Left lung (tissue), 10 donors: ENCODE measurements around the gene ADAMTS15. TPM values are rescaled to one million over a fixed set of nuclear protein-coding genes. Genes with fewer than 3 reads are reported as not detected.

Experiments
- ATAC-seq: fragments of 200-7000 bp; cut with Tn5 transposase; one replicate; pipeline ENCODE4 v1.9.1; 2020; ENCODE audit warnings: moderate library complexity
- DNase-seq, 4 donors: peaks; one replicate each; pipeline ENCODE4 v3.0.0-alpha.2; 2013 to 2020
- H3K27ac ChIP-seq, 2 donors: fragments of 200-600 bp; sonication (generic) in 1 of 2; one replicate each; pipeline versions ENCODE4 v1.5.0 to v1.8.0; 2020 to 2021
- H3K27me3 ChIP-seq, 2 donors: fragments of 200-600 bp; sonication (generic) in 1 of 2; one replicate each; pipeline versions ENCODE4 v1.5.0 to v1.8.0; 2020 to 2021
- H3K36me3 ChIP-seq, 2 donors: fragments of 200-600 bp; sonication (generic) in 1 of 2; one replicate each; pipeline versions ENCODE4 v1.5.0 to v1.8.0; 2020 to 2021
- H3K4me1 ChIP-seq, 2 donors: fragments of 200-600 bp; one replicate each; pipeline ENCODE4 v1.8.0; 2021
- H3K4me3 ChIP-seq, 2 donors: fragments of 200-600 bp; sonication (generic) in 1 of 2; one replicate each; pipeline versions ENCODE4 v1.5.0 to v1.8.0; 2020 to 2021; ENCODE audit warnings: mild to moderate bottlenecking in 1 of 2
- H3K9me3 ChIP-seq, 2 donors: fragments of 200-600 bp; sonication (generic) in 1 of 2; one replicate each; pipeline versions ENCODE4 v1.5.0 to v1.8.0; 2020 to 2021
- intact Hi-C, 2 donors: fragments of 100-400 bp; cut with DNase I; formaldehyde crosslinking; loops; one replicate each; pipeline versions ENCODE4 v1.11.2 to v1.14.2; 2022
- polyA plus RNA-seq, 6 donors: library from polyadenylated mRNA; unstranded; fragments of 120-200 nt; gene quantifications; one replicate each; pipeline ENCODE4 v1.2.1, GENCODE V29; 2013; ENCODE audit not compliant: insufficient read length in 6 of 6
- total RNA-seq, 2 donors: library from RNA; stranded (reverse); fragmentation: NEBNext Ultra II Directional; extraction: Animal tissue kit (Norgen Biotek cat#: 25700); gene quantifications; one replicate each; pipeline ENCODE4 v1.2.1, GENCODE V29; 2021
- TF ChIP-seq, protein P1 (sequence below), 2 donors: fragments of 200-600 bp; sonication (generic) in 1 of 2; IDR thresholded peaks; one replicate each; pipeline versions ENCODE4 v1.5.0 to v1.8.0; 2021; ENCODE audit warnings: antibody characterized with exemption in 2 of 2
- donor health status: DM: no; HTN: yes; CAD: no.
- donor health status: DM: no; HTN: no; CAD: no.

ADAMTS15 gene
- total and polyA plus RNA-seq, 8 donors, result 11.8 to 49.6 (median 40.0) TPM

DNA sequence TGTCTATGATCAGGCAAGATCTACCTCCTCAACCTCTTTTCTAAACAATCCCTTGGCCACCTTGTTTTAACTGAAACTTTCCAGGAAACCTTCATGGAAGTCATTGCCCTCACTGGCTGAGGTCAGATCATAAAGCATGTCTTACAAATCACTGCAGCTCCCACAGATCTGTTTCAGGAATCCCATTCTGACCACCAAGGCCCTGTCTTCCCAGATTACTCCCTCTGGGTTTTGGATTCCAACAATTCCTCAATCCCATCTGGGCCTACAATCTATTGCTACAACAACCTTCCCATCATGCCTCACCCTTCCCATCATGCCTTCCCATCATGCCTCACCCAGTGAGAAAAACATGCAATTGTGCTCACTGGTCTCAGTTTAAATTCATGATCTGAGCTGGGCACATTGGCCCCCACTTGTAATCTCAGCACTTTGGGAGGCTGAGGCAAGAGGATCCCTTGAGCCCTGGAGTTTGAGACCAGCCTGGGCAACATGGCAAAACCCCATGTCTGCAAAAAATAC is 15.9 kb downstream of the ADAMTS15 start:
- TF ChIP-seq, protein P1, sequence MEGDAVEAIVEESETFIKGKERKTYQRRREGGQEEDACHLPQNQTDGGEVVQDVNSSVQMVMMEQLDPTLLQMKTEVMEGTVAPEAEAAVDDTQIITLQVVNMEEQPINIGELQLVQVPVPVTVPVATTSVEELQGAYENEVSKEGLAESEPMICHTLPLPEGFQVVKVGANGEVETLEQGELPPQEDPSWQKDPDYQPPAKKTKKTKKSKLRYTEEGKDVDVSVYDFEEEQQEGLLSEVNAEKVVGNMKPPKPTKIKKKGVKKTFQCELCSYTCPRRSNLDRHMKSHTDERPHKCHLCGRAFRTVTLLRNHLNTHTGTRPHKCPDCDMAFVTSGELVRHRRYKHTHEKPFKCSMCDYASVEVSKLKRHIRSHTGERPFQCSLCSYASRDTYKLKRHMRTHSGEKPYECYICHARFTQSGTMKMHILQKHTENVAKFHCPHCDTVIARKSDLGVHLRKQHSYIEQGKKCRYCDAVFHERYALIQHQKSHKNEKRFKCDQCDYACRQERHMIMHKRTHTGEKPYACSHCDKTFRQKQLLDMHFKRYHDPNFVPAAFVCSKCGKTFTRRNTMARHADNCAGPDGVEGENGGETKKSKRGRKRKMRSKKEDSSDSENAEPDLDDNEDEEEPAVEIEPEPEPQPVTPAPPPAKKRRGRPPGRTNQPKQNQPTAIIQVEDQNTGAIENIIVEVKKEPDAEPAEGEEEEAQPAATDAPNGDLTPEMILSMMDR (IDR thresholded peaks at IDR 0.05), result no peak
- no peaks in the 10 kb centered on the region for H3K27me3 ChIP-seq
- H3K4me1 ChIP-seq, result no peaks in the 10 kb centered on the region
- ATAC-seq, result no peak
- no peaks in the 10 kb centered on the region for H3K9me3 ChIP-seq
- H3K27ac ChIP-seq, result no peak overlapping the region
- intact Hi-C loops, result no loop called here
- H3K36me3 ChIP-seq, result peaks cover 0 to 8% of the 10 kb centered on the region in 2 donors
- H3K4me3 ChIP-seq, result no peak overlapping the region
- no peak for DNase-seq

DNA sequence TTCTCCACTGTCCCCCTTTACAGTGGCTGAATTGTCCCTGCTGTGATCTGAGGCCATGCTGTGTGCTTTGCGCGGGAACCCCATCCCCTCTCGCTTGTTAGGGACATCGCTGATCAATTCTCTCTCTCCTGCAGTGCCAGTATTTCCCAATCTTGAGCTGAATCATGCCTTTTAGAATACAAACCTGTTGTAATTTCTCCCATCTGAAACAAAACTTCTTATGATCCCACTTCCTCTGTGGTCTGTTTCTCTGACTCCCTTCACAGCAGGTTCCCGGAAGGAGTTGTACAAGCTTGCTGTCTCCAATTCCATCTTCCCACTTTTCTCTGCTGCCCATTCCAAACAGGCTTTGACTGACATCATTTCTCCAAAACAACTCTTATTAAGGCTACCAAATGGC is 16.8 kb downstream of the ADAMTS15 start:
- peaks cover 0 to 8% of the 10 kb centered on the region in 2 donors for H3K36me3 ChIP-seq
- H3K27ac ChIP-seq, result no peak overlapping the region
- H3K9me3 ChIP-seq, result no peaks in the 10 kb centered on the region
- DNase-seq (no peak), ATAC-seq (no peak)
- H3K27me3 ChIP-seq, result no peaks in the 10 kb centered on the region
- no peaks in the 10 kb centered on the region for H3K4me1 ChIP-seq
- intact Hi-C loops, result no loop called here
- TF ChIP-seq, protein P1 (IDR thresholded peaks at IDR 0.05), result no peak
- H3K4me3 ChIP-seq, result no peak overlapping the region

DNA sequence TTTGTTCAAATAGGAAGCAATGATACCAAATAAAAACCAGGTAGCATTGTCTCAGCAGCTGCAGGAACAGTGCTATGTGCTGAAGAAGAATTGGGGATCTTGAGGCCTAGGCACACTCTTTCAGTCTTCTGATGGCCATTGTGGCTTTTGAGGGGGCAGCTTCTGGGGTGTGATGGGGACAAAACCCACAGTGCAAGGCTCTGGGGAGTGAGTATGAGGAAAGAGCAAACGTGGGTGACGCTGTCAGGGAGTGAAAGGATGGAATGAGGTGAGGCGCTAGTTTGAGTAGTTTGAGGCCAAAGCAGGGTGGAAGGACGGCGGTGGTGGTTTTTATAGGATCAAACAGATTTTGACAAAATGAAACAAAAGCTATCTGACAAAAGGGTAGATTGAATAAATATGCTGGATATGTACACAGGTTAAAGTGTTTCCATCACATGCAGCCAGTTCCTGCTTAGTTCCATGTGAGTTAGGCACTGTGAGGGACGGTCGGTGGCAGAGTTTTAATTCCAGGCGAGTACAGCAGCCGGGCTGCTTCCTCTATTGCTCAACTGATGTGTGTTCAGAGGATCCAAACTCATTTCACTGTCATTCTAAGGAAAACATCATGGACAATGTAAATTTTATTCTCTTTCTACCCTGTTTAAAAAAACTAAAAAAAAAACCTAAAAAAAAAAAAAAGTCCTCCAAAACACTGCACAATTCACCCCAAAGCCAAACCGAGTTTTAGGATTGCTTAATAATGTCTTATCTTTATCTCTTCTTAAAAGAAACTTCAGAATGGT is 18.9 kb downstream of the ADAMTS15 start:
- Histone ChIP-seq H3K27me3 (no peaks in the 10 kb centered on the region), H3K9me3 (no peaks in the 10 kb centered on the region), H3K27ac (no peak overlapping the region), H3K36me3 (peaks cover 0 to 9% of the 10 kb centered on the region in 2 donors), H3K4me1 (no peaks in the 10 kb centered on the region), H3K4me3 (no peak overlapping the region)
- DNase-seq, result peak in 1 of 4 donors; percentile 51
- TF ChIP-seq, protein P1 (IDR thresholded peaks at IDR 0.05), result no peak
- ATAC-seq, result no peak
- intact Hi-C loops, result no loop called here

DNA sequence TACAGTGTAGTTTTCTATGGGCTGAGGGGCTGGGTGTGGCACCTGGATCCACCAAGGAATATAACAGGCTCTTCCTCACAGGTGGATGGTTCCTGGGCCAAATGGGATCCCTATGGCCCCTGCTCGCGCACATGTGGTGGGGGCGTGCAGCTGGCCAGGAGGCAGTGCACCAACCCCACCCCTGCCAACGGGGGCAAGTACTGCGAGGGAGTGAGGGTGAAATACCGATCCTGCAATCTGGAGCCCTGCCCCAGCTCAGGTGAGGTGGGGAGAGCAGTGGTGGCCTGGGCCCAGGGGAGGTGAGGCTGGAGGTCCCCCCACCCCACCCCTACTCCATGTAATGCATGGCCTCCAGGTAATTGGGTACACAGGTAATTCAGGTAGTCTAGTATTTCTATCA is 20.7 kb downstream of the ADAMTS15 start:
- Histone ChIP-seq H3K27me3 (no peaks in the 10 kb centered on the region), H3K4me3 (no peak overlapping the region), H3K9me3 (no peaks in the 10 kb centered on the region), H3K36me3 (peaks cover 0 to 12% of the 10 kb centered on the region in 2 donors), H3K27ac (no peak overlapping the region), H3K4me1 (no peaks in the 10 kb centered on the region)
- DNase-seq, result no peak
- intact Hi-C loops, result no loop called here
- ATAC-seq, result no peak
- TF ChIP-seq, protein P1 (IDR thresholded peaks at IDR 0.05), result no peak

DNA sequence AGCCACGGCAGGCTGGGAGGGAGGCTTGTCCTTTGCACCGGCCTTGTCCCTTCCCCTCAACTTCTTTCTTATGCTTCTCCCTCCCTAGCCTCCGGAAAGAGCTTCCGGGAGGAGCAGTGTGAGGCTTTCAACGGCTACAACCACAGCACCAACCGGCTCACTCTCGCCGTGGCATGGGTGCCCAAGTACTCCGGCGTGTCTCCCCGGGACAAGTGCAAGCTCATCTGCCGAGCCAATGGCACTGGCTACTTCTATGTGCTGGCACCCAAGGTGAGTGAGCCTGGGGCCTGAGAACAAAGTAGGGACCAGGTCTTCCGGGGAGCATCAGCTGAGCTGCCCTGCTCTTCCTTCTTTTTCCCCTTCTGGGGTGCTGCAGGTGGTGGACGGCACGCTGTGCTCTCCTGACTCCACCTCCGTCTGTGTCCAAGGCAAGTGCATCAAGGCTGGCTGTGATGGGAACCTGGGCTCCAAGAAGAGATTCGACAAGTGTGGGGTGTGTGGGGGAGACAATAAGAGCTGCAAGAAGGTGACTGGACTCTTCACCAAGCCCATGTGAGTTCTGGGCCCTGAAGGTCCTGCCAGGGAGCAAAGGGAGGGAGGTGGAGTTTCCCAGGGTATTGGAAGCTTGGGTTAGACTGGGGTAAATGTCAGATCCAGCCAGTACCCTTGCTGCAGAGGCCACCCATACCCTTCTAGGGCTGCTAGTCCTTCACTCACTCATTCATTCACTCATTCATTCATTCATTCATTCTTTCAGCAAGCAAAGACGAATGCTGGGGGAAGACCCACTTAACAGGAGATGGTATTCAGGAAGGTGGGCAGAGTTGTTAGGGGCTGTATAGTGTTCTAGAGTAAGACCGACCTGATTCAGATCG is 22.6 kb downstream of the ADAMTS15 start:
- DNase-seq (no peak), ATAC-seq (no peak)
- no peak overlapping the region for H3K4me3 ChIP-seq
- H3K4me1 ChIP-seq, result no peaks in the 10 kb centered on the region
- intact Hi-C loops, result no loop called here
- no peak overlapping the region for H3K27ac ChIP-seq
- H3K9me3 ChIP-seq, result no peaks in the 10 kb centered on the region
- no peaks in the 10 kb centered on the region for H3K27me3 ChIP-seq
- TF ChIP-seq, protein P1 (IDR thresholded peaks at IDR 0.05), result no peak
- H3K36me3 ChIP-seq, result peaks cover 0 to 12% of the 10 kb centered on the region in 2 donors
